WTC11 (cell line): ENCODE measurements around the gene PRKCB. TPM values are rescaled to one million over a fixed set of nuclear protein-coding genes. Genes with fewer than 3 reads are reported as not detected.
"Not testable (repeated sequence)": the region's sequence is repeated elsewhere in the genome, so short reads cannot be mapped to it uniquely, and the experiment has no call there.

Source experiments
- ATAC-seq: fragments of 200-7000 bp; cut with Tn5 transposase; 2 replicates; pipeline ENCODE4 v1.10.0; 2021; ENCODE audit warnings: mild to moderate bottlenecking, moderate library complexity
- CTCF ChIA-PET: fragments of 300-600 bp; sonication (Branson Sonifier 250); formaldehyde crosslinking; loops from one replicate; lab custom pipeline; 2021; ENCODE audit warnings: antibody characterized with exemption; lab: Charles Lee
- POLR2A ChIA-PET: fragments of 350-600 bp; sonication (Branson Sonifier 250); formaldehyde crosslinking; loops from one replicate; lab custom pipeline; 2021; ENCODE audit warnings: antibody characterized with exemption; lab: Charles Lee
- DNase-seq: peaks from one replicate; pipeline ENCODE4 v3.0.0; 2021; ENCODE audit warnings: low spot score
- H3K27ac Mint-ChIP-seq: 2 replicates; pipeline ENCODE4 v1.8.0; 2021; ENCODE audit warnings: mixed read lengths
- H3K27me3 Mint-ChIP-seq: 2 replicates; pipeline ENCODE4 v1.8.0; 2021; ENCODE audit warnings: low read depth, mild to moderate bottlenecking, moderate library complexity, mixed read lengths
- H3K36me3 Mint-ChIP-seq: 2 replicates; pipeline ENCODE4 v1.8.0; 2021; ENCODE audit warnings: mixed read lengths
- H3K4me1 Mint-ChIP-seq: 2 replicates; pipeline ENCODE4 v1.8.0; 2022; ENCODE audit warnings: mixed read lengths
- H3K4me3 Mint-ChIP-seq: 2 replicates; pipeline ENCODE4 v1.8.0; 2021; ENCODE audit warnings: mild to moderate bottlenecking, moderate library complexity, mixed read lengths
- H3K9me3 Mint-ChIP-seq: 2 replicates; pipeline ENCODE4 v1.8.0; 2021; ENCODE audit warnings: mixed read lengths
- ATF2 ChIP-seq: sonication (generic); formaldehyde crosslinking; IDR thresholded peaks from 2 replicates; pipeline ENCODE4 v1.8.1; 2022; ENCODE audit warnings: low read depth, missing genetic modification reagents, borderline replicate concordance
- CDX4 ChIP-seq: fragments of 250-450 bp; sonication (Bioruptor Pico); IDR thresholded peaks from 2 replicates; pipeline ENCODE4 v1.9.0; 2021; ENCODE audit warnings: moderate library complexity, mild to moderate bottlenecking, inconsistent platforms, borderline replicate concordance
- E2F1 ChIP-seq: sonication (generic); formaldehyde crosslinking; IDR thresholded peaks from 2 replicates; pipeline ENCODE4 v1.8.0; 2022; ENCODE audit warnings: mild to moderate bottlenecking, missing genetic modification reagents
- FOXK1 ChIP-seq: sonication (generic); formaldehyde crosslinking; IDR thresholded peaks from 2 replicates; pipeline ENCODE4 v1.8.0; 2022; ENCODE audit warnings: mild to moderate bottlenecking, moderate library complexity, missing genetic modification reagents
- JAZF1 ChIP-seq: fragments of 250-450 bp; sonication (Bioruptor Pico); IDR thresholded peaks from 2 replicates; pipeline ENCODE4 v1.9.0; 2021; ENCODE audit warnings: moderate library complexity, mild to moderate bottlenecking, inconsistent platforms
- JUN ChIP-seq: sonication (generic); formaldehyde crosslinking; IDR thresholded peaks from 2 replicates; pipeline ENCODE4 v1.8.0; 2023; ENCODE audit warnings: mild to moderate bottlenecking, missing genetic modification reagents
- NR2C2 ChIP-seq: sonication (generic); formaldehyde crosslinking; IDR thresholded peaks from 2 replicates; pipeline ENCODE4 v1.8.0; 2022; ENCODE audit warnings: mild to moderate bottlenecking, missing genetic modification reagents
- OVOL2 ChIP-seq: fragments of 250-450 bp; sonication (Bioruptor Pico); IDR thresholded peaks from 2 replicates; pipeline ENCODE4 v1.9.0; 2021; ENCODE audit warnings: mild to moderate bottlenecking, borderline replicate concordance
- PRDM15 ChIP-seq: sonication (generic); formaldehyde crosslinking; IDR thresholded peaks from 2 replicates; pipeline ENCODE4 v1.8.0; 2022; ENCODE audit warnings: missing genetic modification reagents
- PRRX2 ChIP-seq: fragments of 250-450 bp; sonication (Bioruptor Pico); IDR thresholded peaks from 2 replicates; pipeline ENCODE4 v1.8.0; 2021; ENCODE audit warnings: mild to moderate bottlenecking
- SP1 ChIP-seq: sonication (generic); formaldehyde crosslinking; conservative IDR thresholded peaks from 2 replicates; pipeline ENCODE4 v1.8.1; 2022; ENCODE audit warnings: missing genetic modification reagents
- TCF7 ChIP-seq: sonication (generic); formaldehyde crosslinking; IDR thresholded peaks from 2 replicates; pipeline ENCODE4 v1.8.0; 2022; ENCODE audit warnings: mild to moderate bottlenecking, low read depth, missing genetic modification reagents, moderate library complexity
- ZNF281 ChIP-seq: sonication (generic); formaldehyde crosslinking; IDR thresholded peaks from 2 replicates; pipeline ENCODE4 v1.8.0; 2023; ENCODE audit warnings: mild to moderate bottlenecking, missing genetic modification reagents
- total RNA-seq: library from RNA; stranded (reverse); gene quantifications from 3 replicates; pipeline ENCODE4 v1.2.3, GENCODE V29; 2021

Gene PRKCB
- total RNA-seq, 1 experiment from 2014 or later, result 6.9 TPM

GRCh38 chr16:24235806-24236205 is 400.0 kb downstream of the PRKCB start:
- no peaks in the 10 kb centered on the region for H3K4me1 Mint-ChIP-seq
- DNase-seq (no peak), ATAC-seq (no peak)
- no peaks in the 10 kb centered on the region for H3K27me3 Mint-ChIP-seq
- peaks cover 30% of the 10 kb centered on the region for H3K9me3 Mint-ChIP-seq
- ChIA-PET CTCF (interaction anchor here (0.5 kb wide), 1 partner anchor 280 kb away, joined by 3 read pairs; no protein-coding TSS in a partner anchor), POLR2A (no interaction called here)
- no peak overlapping the region for H3K27ac Mint-ChIP-seq
- H3K36me3 Mint-ChIP-seq, result peaks cover 14% of the 10 kb centered on the region
- no peak overlapping the region for H3K4me3 Mint-ChIP-seq
- TF ChIP-seq OVOL2 (CRISPR knock-in tag), result no peak
- TF ChIP-seq PRDM15 (CRISPR knock-in tag), result no peak
- TF ChIP-seq E2F1 (CRISPR knock-in tag), result no peak
- TF ChIP-seq FOXK1, result no peak
- TF ChIP-seq JAZF1 (CRISPR knock-in tag), result no peak
- no peak for TF ChIP-seq CDX4 (CRISPR knock-in tag)
- no peak for TF ChIP-seq TCF7 (CRISPR knock-in tag)
- TF ChIP-seq NR2C2 (CRISPR knock-in tag), result no peak

- H3K4me3 Mint-ChIP-seq, DNase-seq, H3K27ac Mint-ChIP-seq, ATAC-seq, CTCF ChIA-PET, H3K4me1 Mint-ChIP-seq, H3K27me3 Mint-ChIP-seq, POLR2A ChIA-PET: not testable (repeated sequence)
- Mint-ChIP-seq H3K9me3 (peaks cover 32% of the 10 kb centered on the region), H3K36me3 (peaks cover 14% of the 10 kb centered on the region)
These were observed 403.1 kb downstream of the PRKCB start for GRCh38 chr16:24238846-24239245.

GRCh38 chr16:24246911-24247607 is 411.3 kb downstream of the PRKCB start:
- ATAC-seq (no peak), DNase-seq (no peak)
- Mint-ChIP-seq H3K36me3 (no peaks in the 10 kb centered on the region), H3K9me3 (no peaks in the 10 kb centered on the region), H3K27ac (no peak overlapping the region), H3K27me3 (no peaks in the 10 kb centered on the region), H3K4me3 (no peak overlapping the region), H3K4me1 (no peaks in the 10 kb centered on the region)
- no peak for TF ChIP-seq SP1
- no peak for TF ChIP-seq ZNF281 (CRISPR knock-in tag)
- TF ChIP-seq PRRX2, result no peak
- no peak for TF ChIP-seq CDX4 (CRISPR knock-in tag)
- TF ChIP-seq JUN (CRISPR knock-in tag), result no peak
- TF ChIP-seq ATF2, result no peak
- POLR2A ChIA-PET, result no interaction called here
- CTCF ChIA-PET, result interaction anchor here (1.7 to 2.3 kb wide), 2 partner anchors 9 to 176 kb away, joined by 4 to 9 read pairs; partner anchors contain the start of gene CACNG3
